ENCODE data around the gene DNAH14. TPM values are rescaled to one million over a fixed set of nuclear protein-coding genes. Genes with fewer than 3 reads are reported as not detected.
"Not testable (repeated sequence)": the region's sequence is repeated elsewhere in the genome, so short reads cannot be mapped to it uniquely, and the experiment has no call there.

Gene DNAH14
- total and polyA plus RNA-seq, 7 donors, result 0.07 to 1.8 (median 0.82) TPM; not detected in 2

DNA sequence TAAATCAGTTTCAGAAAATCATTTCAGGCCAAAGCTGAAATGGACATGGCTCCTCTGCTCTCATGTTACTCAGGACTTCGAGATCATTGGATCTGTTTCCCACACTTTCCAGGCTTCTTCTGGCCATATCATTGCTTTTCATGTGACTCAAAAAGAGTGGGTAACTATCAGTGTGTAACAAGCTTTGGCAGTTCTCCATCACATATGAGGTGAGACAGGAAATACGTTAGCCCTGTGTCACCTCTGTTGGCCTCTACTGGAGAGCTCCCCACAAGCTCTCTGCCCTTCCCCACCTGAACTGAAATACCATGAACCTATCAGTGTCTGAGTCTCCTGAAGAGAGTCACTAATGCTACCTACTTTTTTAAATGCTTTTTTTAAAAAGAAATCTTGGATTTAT, 370.1 kb downstream of the DNAH14 start:
- Histone ChIP-seq H3K27me3 (ENCODE audit: insufficient read depth in 3 of 3, low read length in 2 of 3) (no peaks in the 10 kb centered on the region), H3K36me3 (ENCODE audit: insufficient read depth in 1 of 2, low read depth in 1 of 2) (no peaks in the 10 kb centered on the region), H3K4me3 (no peak overlapping the region), H3K9me3 (no peaks in the 10 kb centered on the region), H3K4me1 (no peaks in the 10 kb centered on the region), H3K27ac (no peak overlapping the region)
- ATAC-seq (no peak), DNase-seq (no peak)
- TF ChIP-seq, protein P1, sequence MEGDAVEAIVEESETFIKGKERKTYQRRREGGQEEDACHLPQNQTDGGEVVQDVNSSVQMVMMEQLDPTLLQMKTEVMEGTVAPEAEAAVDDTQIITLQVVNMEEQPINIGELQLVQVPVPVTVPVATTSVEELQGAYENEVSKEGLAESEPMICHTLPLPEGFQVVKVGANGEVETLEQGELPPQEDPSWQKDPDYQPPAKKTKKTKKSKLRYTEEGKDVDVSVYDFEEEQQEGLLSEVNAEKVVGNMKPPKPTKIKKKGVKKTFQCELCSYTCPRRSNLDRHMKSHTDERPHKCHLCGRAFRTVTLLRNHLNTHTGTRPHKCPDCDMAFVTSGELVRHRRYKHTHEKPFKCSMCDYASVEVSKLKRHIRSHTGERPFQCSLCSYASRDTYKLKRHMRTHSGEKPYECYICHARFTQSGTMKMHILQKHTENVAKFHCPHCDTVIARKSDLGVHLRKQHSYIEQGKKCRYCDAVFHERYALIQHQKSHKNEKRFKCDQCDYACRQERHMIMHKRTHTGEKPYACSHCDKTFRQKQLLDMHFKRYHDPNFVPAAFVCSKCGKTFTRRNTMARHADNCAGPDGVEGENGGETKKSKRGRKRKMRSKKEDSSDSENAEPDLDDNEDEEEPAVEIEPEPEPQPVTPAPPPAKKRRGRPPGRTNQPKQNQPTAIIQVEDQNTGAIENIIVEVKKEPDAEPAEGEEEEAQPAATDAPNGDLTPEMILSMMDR (IDR thresholded peaks at IDR 0.05), result no peak
- intact Hi-C loops (cut with DNase I), result no loop called here
- 55 to 66% (median 58%) methylated on average over 2 of the region's 2 CpGs for WGBS, 3 donors

DNA sequence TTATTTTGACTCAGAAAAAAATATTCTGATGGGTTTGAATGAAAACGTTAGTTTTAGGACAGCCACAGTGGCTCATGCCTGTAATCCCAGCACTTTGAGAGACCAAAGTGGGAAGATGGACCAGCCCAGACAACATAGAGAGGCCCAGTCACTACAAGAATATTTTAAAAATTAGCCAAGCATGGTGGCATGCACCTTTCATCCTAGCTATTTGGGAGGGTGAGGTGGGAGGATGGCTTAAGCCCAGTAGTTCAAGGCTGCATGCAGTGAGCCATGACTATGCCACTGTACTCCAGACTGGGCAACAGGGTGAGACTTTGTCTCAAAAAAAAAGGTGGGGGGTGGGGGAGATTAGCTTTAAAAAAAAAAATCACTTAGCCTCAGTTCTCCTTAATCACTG, 370.9 kb downstream of the DNAH14 start:
- H3K36me3 ChIP-seq (ENCODE audit: insufficient read depth in 1 of 2, low read depth in 1 of 2), result no peaks in the 10 kb centered on the region
- H3K27me3 ChIP-seq (ENCODE audit: insufficient read depth in 3 of 3, low read length in 2 of 3), result no peaks in the 10 kb centered on the region
- H3K4me3 ChIP-seq, result no peak overlapping the region
- DNase-seq (no peak), ATAC-seq (no peak)
- WGBS, 3 donors, result 70 to 88% (median 80%) methylated on average over 1 of the region's 1 CpG
- intact Hi-C loops (cut with DNase I), result no loop called here
- no peaks in the 10 kb centered on the region for H3K9me3 ChIP-seq
- no peaks in the 10 kb centered on the region for H3K4me1 ChIP-seq
- TF ChIP-seq, protein P1 (IDR thresholded peaks at IDR 0.05), result no peak
- H3K27ac ChIP-seq, result no peak overlapping the region

DNA sequence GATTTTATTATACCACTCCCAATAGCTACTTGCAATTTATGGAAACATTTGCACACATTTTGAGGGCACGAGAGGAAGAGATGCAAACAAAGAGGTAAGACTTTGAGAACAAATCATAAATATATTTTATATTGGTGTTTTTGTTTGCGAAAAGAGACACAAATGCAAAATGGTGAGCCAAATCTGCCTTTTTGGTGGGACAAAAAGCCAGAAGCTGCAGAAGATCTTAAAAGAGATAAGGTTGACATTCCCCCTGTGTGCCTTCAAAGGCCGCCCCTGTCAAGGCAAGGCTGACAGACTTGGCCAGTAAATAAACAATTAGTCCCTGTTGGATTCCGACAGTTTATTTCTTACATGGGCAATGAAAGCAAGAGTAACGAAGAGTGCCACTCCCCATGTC, 375.5 kb downstream of the DNAH14 start:
- intact Hi-C loops (cut with DNase I), result no loop called here
- Histone ChIP-seq H3K27me3 (ENCODE audit: insufficient read depth in 3 of 3, low read length in 2 of 3) (no peaks in the 10 kb centered on the region), H3K4me3 (no peak overlapping the region), H3K27ac (no peak overlapping the region), H3K4me1 (no peaks in the 10 kb centered on the region), H3K9me3 (no peaks in the 10 kb centered on the region), H3K36me3 (ENCODE audit: insufficient read depth in 1 of 2, low read depth in 1 of 2) (no peaks in the 10 kb centered on the region)
- no peak for ATAC-seq
- no peak for DNase-seq
- TF ChIP-seq, protein P1 (IDR thresholded peaks at IDR 0.05), result no peak
- 68 to 89% (median 84%) methylated on average over 5 of the region's 5 CpGs for WGBS, 3 donors

DNA sequence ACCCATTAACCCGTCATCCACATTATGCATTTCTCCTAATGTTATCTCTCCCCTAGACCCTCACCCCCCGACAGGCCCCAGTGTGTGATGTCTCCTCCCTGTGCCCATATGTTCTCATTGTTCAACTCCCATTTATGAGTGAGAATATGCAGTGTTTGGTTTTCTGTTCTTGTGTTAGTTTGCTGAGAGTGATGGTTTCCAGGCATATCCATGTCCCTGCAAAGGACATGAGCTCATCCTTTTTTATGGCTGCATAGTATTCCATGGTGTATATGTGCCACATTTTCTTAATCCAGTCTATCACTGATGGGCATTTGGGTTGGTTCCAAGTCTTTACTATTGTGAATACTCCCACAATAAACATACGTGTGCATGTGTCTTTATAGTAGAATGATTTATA, 381.1 kb downstream of the DNAH14 start:
- DNase-seq; H3K36me3 ChIP-seq (ENCODE audit: insufficient read depth in 1 of 2, low read depth in 1 of 2); H3K4me3 ChIP-seq; intact Hi-C loops (cut with DNase I); H3K27me3 ChIP-seq (ENCODE audit: insufficient read depth in 3 of 3, low read length in 2 of 3); H3K4me1 ChIP-seq; ATAC-seq; H3K9me3 ChIP-seq; H3K27ac ChIP-seq: not testable (repeated sequence)
- 91 to 96% (median 93%) methylated on average over 3 of the region's 3 CpGs for WGBS, 3 donors

DNA sequence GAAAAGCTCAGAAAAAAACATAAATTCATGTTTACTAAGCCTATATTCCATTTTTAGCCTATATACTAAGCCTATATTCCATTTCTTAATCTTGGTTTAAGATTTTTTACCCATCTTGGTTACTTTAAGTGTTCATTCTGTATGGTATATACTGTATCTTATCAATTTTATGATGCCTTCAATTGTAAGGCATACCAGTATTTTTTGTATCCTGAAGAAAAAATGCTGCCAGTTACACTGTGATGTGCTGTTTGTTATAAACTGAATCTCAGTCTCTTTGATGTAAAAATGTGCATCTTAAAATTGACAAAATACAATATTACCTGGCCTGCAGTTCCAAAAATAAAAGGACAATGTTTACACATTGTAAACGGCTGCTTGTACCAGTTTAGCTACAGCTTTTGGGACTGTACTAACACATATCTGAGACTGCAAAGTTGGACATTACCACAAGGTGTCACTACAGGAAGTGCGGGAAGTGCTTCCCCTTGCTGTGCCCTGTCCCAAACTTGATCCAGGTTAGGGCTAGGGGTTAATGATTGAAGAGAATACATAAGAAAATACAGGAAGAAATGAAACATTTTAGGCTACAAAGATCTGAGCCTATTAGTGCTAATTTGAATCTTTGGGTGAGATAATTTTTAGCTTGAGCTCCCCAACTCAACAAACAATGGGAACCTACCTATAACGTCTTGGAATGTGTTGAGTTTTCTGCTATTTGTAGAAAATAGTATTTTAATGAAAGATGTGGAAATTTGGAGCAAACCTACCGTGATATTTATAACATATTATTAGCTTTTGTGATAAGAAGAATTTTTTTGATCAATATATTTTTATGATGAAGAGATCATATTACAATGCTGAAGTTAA, 389.5 kb downstream of the DNAH14 start:
- WGBS, 3 donors, result 30 to 39% (median 35%) methylated on average over 4 of the region's 4 CpGs
- Histone ChIP-seq H3K9me3 (no peaks in the 10 kb centered on the region), H3K27ac (no peak overlapping the region), H3K36me3 (ENCODE audit: insufficient read depth in 1 of 2, low read depth in 1 of 2) (no peaks in the 10 kb centered on the region), H3K4me1 (no peaks in the 10 kb centered on the region), H3K27me3 (ENCODE audit: insufficient read depth in 3 of 3, low read length in 2 of 3) (peaks cover 0 to 2% (median 0%) of the 10 kb centered on the region in 3 donors), H3K4me3 (no peak overlapping the region)
- DNase-seq, result no peak
- intact Hi-C loops (cut with DNase I), result loop anchor here (5.0 kb wide), 1 partner anchor 658 kb away; no protein-coding TSS in a partner anchor
- TF ChIP-seq, protein P1 (IDR thresholded peaks at IDR 0.05), result peak; percentile 64
- peak in 3 of 4 donors; percentile 66 to 84 (median 70) for ATAC-seq

All from psoas muscle (tissue), 8 donors.